ENCODE measurements around the gene PHOSPHO1.
"Not testable (repeated sequence)": the region's sequence is repeated elsewhere in the genome, so short reads cannot be mapped to it uniquely, and the experiment has no call there.

The PHOSPHO1 gene

GRCh38 chr17:49191409-49191916, 39.1 kb downstream of the PHOSPHO1 start:
- no peak for DNase-seq

GRCh38 chr17:49190932-49191331, 39.7 kb downstream of the PHOSPHO1 start:
- DNase-seq, result no peak

- DNase-seq, result no peak
Measured at GRCh38 chr17:49187301-49187700, 43.3 kb downstream of the PHOSPHO1 start.

- DNase-seq, result not testable (repeated sequence)
Measured at GRCh38 chr17:49185381-49185780, 45.2 kb downstream of the PHOSPHO1 start.

DNA sequence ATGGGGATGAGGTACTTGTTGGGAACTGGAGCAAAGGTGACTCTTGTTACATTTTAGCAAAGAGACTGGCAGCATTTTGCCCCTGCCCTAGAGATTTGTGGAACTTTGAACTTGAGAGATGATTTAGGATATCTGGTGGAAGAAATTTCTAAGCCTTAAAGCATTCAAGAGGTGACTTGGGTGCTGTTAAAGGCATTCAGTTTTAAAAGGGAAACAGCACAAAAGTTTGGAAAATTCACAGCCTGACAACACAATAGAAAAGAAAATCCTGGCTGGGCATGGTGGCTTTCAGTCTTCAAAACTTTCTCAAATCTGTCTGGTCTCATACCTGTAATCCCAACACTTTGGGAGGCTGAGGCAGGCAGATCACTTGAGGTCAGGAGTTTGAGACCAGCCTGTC, 46.1 kb downstream of the PHOSPHO1 start:
- DNase-seq, result not testable (repeated sequence)

- DNase-seq, result no peak
Measured at GRCh38 chr17:49183801-49184200, 46.8 kb downstream of the PHOSPHO1 start.

- DNase-seq, result no peak
Measured at GRCh38 chr17:49183341-49183740, 47.2 kb downstream of the PHOSPHO1 start.

DNA sequence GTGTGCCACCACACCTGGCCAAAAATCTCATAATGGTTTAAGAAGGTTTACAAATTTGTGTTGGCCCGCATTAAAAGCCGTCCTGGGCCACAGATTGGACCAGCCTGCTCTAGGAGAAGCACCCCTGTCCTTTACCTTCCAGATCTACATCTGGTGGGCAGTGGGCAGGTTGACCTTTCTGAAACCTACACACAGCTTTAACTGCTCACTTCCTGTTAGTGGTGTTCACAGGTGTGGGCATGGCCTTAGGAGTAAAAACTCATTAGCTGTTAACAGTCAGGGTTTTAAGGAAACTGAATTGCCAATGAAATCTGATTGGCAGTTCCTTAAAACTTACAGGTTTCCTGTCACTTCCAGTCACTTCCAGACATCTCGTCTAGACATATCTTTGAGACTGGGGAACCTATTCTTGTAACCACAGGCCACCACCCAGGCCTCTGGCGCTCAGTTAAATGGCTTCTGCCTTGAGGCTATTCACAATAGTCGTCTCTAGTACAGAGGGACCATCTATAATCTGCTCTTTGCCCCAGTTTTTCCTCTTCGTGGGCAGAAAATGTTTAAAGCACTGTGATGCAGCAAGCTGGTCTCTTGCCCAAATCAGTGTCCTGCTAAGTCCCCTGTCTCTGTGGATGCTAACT, 49.5 kb downstream of the PHOSPHO1 start:
- DNase-seq, result no peak

GRCh38 chr17:49180303-49180702, 50.3 kb downstream of the PHOSPHO1 start:
- peak; percentile 52 for DNase-seq

GRCh38 chr17:49175978-49176377, 54.6 kb downstream of the PHOSPHO1 start:
- not testable (repeated sequence) for DNase-seq
